ENCODE data around the gene SLC2A9. TPM values are rescaled to one million over a fixed set of nuclear protein-coding genes. Genes with fewer than 3 reads are reported as not detected.

SLC2A9 gene
- total RNA-seq, 1 experiment from 2014 or later = 33.3 TPM

- Mint-ChIP-seq H3K27ac (ENCODE audit: low read depth, unreplicated experiment) (no peak overlapping the region), H3K36me3 (ENCODE audit: insufficient read depth, unreplicated experiment) (peaks cover 35% of the 10 kb centered on the region), H3K9me3 (ENCODE audit: unreplicated experiment) (peaks cover 10% of the 10 kb centered on the region), H3K4me1 (ENCODE audit: insufficient read depth, unreplicated experiment) (no peaks in the 10 kb centered on the region), H3K27me3 (ENCODE audit: insufficient read depth, unreplicated experiment) (no peaks in the 10 kb centered on the region), H3K4me3 (ENCODE audit: unreplicated experiment) (no peak overlapping the region)
- no TSS peak for BruUV-seq (replicated peaks)
- ChIA-PET CTCF (no interaction called here), POLR2A (interaction anchor here (1.0 kb wide), 1 partner anchor 21 kb away, joined by 3 read pairs; no protein-coding TSS in a partner anchor)
- DNase-seq (ENCODE audit: unreplicated experiment) = no peak
- intact Hi-C loops (cut with micrococcal nuclease) = no loop called here
- no peak for TF ChIP-seq CTCF (IDR thresholded peaks at IDR 0.05; ENCODE audit: unreplicated experiment)
Observed at GRCh38 chr4:9980898-9981297, 40.4 kb downstream of the SLC2A9 start.

DNA sequence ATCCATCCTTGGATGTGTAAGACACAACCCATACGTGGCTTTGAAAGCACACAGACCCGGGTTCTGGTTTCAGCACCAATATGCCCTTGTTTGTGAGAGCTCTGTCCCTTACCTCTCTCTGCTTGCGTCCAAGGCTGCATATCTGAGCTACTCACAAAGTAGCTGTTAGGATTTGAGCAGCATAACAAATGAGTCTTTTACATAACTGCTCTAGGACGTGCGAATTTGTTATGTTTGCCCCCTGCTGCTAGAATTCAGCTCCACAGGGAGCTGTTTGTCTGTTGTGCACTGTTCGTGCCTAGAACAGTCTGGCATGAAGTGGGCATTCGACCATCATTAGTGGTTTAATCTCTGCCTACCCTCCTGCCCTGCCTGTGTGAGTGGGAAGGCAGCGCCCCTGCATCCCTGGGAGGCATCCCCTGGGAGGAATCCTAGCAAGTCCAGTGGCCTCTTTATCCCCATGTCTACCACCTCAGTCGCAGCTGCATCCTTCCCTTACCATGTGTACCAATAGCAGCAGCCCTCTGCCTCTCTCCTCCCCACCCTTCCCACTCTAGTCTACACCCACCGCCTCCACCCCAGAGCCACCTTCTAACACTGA, 42.1 kb downstream of the SLC2A9 start:
- no peaks in the 10 kb centered on the region for H3K4me1 Mint-ChIP-seq (ENCODE audit: insufficient read depth, unreplicated experiment)
- intact Hi-C loops (cut with micrococcal nuclease) = no loop called here
- H3K27ac Mint-ChIP-seq (ENCODE audit: low read depth, unreplicated experiment) = no peak overlapping the region
- TF ChIP-seq CTCF (IDR thresholded peaks at IDR 0.05; ENCODE audit: unreplicated experiment) = no peak
- ChIA-PET POLR2A (no interaction called here), CTCF (interaction anchor here (0.5 kb wide), 1 partner anchor 35 kb away, joined by 3 read pairs; no protein-coding TSS in a partner anchor)
- no TSS peak for BruUV-seq (replicated peaks)
- no peak overlapping the region for H3K4me3 Mint-ChIP-seq (ENCODE audit: unreplicated experiment)
- H3K27me3 Mint-ChIP-seq (ENCODE audit: insufficient read depth, unreplicated experiment) = no peaks in the 10 kb centered on the region
- peaks cover 10% of the 10 kb centered on the region for H3K9me3 Mint-ChIP-seq (ENCODE audit: unreplicated experiment)
- peaks cover 38% of the 10 kb centered on the region for H3K36me3 Mint-ChIP-seq (ENCODE audit: insufficient read depth, unreplicated experiment)
- no peak for DNase-seq (ENCODE audit: unreplicated experiment)

DNA sequence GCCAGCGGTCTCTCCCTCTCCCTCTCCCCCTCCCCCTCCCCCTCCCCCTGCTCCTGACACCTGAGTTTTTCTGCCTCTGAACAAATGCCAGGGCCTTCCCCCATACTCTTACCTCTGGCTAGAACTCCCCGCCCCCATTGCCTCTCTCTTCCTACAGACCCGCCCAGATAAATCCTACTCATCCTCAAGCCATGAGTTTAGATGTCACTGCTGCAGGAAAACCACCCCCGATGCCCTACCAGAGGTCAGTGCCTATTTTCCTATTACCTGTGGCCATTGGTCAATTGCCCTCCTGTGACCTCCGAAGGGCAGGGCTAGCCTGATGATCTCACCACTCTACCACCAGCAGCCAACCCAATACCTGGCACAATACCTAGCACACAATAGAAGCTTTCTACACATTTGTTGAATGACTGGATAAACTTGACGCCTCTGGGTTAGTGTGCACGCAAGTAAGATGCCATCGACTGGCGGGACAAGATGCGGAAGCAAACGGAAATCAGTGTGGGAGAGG, 43.7 kb downstream of the SLC2A9 start:
- ChIA-PET POLR2A (no interaction called here), CTCF (no interaction called here)
- no peak for DNase-seq (ENCODE audit: unreplicated experiment)
- Mint-ChIP-seq H3K9me3 (ENCODE audit: unreplicated experiment) (peaks cover 15% of the 10 kb centered on the region), H3K27me3 (ENCODE audit: insufficient read depth, unreplicated experiment) (no peaks in the 10 kb centered on the region), H3K4me1 (ENCODE audit: insufficient read depth, unreplicated experiment) (peaks cover 3% of the 10 kb centered on the region), H3K27ac (ENCODE audit: low read depth, unreplicated experiment) (no peak overlapping the region), H3K4me3 (ENCODE audit: unreplicated experiment) (no peak overlapping the region), H3K36me3 (ENCODE audit: insufficient read depth, unreplicated experiment) (peaks cover 47% of the 10 kb centered on the region)
- intact Hi-C loops (cut with micrococcal nuclease) = no loop called here
- no peak for TF ChIP-seq CTCF (IDR thresholded peaks at IDR 0.05; ENCODE audit: unreplicated experiment)
- no TSS peak for BruUV-seq (replicated peaks)

DNA sequence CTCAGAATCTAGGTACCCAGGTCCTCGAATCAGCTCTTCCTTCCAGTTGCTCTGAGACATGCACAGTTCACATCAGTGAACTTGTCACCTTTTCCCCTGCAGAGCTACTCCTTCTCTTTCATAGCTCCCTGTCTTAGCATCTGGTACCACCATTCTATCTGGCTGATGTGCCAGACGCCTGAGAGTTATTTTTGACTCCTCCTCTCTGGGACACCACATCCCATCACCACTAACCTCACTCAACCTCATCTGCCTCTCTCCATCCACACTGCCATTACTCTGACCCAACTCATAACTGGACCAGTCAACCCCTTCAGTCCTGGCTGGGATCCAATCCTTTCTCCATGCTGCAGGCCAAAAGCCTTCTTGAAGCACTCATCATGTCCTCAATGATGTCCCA, 44.5 kb downstream of the SLC2A9 start:
- Mint-ChIP-seq H3K9me3 (ENCODE audit: unreplicated experiment) (peaks cover 16% of the 10 kb centered on the region), H3K4me1 (ENCODE audit: insufficient read depth, unreplicated experiment) (peaks cover 11% of the 10 kb centered on the region), H3K27ac (ENCODE audit: low read depth, unreplicated experiment) (no peak overlapping the region), H3K27me3 (ENCODE audit: insufficient read depth, unreplicated experiment) (no peaks in the 10 kb centered on the region), H3K36me3 (ENCODE audit: insufficient read depth, unreplicated experiment) (peaks cover 40% of the 10 kb centered on the region), H3K4me3 (ENCODE audit: unreplicated experiment) (no peak overlapping the region)
- POLR2A ChIA-PET = no interaction called here
- no TSS peak for BruUV-seq (replicated peaks)
- intact Hi-C loops (cut with micrococcal nuclease) = no loop called here
- TF ChIP-seq CTCF (IDR thresholded peaks at IDR 0.05; ENCODE audit: unreplicated experiment) = no peak
- DNase-seq (ENCODE audit: unreplicated experiment) = no peak
- CTCF ChIA-PET = interaction anchor here (0.9 kb wide), 2 partner anchors 30 to 38 kb away, joined by 3 to 4 read pairs; no protein-coding TSS in a partner anchor

Data from MCF 10A (cell line).